Fibroblast of skin of abdomen (primary cell): ENCODE results near the gene EPHA2.
"Not testable (repeated sequence)": the region's sequence is repeated elsewhere in the genome, so short reads cannot be mapped to it uniquely, and the experiment has no call there.

Source experiments
- DNase-seq: peaks from one replicate; pipeline ENCODE4 v3.0.0-alpha.2; 2013

EPHA2 gene

DNA sequence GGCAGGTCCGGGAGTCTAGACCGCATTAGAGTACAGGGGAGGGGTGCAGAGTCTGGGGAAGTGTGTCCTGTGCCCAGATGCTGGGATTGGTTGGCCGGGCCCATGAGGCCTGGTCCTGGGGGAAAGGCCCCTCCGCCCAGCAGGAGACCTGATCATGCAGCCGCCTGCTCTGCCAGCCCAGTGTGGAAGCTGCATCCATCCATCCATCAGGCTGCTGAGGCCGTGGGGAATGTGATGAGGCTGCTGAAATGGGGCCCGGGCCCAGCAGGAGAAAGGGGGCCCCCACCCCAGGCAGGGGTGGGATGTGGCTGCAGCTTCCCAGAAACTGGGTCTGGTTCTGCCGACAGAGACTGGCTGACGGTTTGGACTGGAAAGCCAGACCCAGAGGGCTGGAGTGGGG lies 37.2 kb downstream of the EPHA2 start:
- no peak for DNase-seq

DNA sequence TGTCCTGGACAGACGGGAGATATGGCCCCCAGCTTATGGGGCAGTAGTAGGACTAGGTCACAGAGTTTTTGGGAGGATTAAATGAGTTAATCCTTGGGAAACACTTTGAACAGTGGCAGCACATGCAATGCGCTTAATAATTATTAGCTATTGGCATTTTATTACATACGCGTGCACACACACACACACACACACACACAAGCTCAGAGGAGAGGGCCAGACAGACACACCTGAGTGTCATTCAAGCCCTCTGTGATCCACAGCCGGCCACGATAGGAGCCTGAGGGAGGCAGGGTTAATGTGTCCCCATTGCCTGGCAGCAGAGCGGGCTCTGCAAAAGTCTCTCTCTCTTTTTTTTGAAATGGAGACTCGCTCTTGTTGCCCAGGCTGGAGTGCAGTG lies 37.9 kb downstream of the EPHA2 start:
- no peak for DNase-seq

DNA sequence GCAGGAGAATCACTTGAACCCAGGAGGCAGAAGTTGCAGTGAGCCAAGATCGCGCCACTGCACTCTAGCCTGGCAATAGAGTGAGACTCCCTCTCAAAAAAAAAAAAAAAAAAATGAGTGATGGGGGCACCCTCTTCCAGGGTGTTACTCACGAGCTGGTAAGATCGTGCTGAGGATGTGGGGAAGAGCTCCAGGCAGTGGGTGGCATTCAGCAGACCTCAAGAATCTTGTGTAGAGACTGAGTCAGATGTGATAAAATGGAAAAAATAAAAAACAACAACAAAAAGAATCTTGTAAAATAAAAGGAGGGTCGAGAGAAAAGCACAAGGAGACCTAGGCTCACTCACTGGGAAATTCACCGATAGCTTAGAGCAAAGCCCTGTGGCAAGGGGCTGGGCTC lies 38.5 kb downstream of the EPHA2 start:
- peak; percentile 43 for DNase-seq

DNA sequence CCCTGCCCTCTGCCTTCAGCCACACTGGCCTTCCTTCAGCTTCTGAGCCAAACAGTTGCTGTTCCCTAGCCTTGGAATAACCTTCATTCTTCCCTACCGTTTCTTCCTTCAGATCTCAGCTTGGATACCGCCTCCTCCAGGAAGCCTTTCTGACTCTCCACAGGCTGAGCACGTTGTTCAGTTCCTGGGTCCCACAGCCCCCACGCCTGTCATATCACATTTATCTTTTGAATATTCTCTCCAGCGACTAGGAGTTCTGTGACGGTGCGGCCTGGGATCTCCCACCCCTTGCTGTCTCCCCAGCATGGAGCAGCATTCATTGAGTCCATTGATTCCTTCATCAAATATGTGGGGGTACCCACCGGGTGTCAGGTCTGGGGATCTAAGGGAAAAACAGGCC lies 39.2 kb downstream of the EPHA2 start:
- no peak for DNase-seq

DNA sequence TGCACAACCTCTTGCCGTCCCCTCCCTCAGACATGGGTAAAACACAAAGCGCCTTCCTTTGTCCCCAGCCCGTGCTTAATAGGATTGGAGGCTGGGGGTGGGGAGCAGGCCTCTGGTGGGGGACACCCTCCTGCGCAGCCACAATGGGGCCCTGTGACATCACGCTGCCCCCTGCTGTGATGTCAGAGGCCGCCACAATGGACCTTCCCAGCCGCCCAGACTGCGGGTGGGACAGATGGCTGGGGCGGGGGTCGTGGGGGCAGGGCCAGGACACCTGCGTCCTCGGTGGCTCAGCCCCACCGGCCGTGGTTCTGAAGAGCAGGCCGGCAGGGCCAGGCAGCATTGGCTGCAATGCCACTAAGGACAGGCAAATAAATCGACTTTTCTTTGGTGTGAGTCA lies 39.9 kb downstream of the EPHA2 start:
- DNase-seq = no peak

DNA sequence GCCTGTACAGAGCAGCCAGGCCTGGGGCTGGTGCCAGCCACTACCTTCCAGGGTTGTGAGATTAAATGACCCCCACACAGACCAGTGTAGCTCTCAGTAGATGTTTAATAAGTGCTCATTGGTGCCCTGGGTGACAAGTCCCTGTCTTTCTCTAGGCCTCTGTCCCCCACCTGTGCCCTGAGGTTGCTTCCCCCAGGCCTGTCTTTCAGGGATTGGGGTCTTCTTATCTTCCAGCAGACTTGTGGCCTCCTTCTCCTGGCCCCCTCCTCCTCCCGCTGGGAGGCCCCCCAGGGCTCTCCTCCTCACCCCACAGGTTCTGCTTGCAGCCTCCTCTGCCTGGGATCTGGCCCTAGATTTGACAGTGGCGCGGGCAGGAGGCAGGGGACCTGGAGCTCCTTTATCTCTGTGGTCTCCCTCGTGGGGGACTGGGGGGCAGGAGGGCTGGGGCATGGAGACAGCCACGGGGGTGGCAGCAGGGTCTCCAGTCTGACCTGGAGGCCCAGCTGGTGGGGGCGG lies 40.3 kb downstream of the EPHA2 start:
- no peak for DNase-seq

DNA sequence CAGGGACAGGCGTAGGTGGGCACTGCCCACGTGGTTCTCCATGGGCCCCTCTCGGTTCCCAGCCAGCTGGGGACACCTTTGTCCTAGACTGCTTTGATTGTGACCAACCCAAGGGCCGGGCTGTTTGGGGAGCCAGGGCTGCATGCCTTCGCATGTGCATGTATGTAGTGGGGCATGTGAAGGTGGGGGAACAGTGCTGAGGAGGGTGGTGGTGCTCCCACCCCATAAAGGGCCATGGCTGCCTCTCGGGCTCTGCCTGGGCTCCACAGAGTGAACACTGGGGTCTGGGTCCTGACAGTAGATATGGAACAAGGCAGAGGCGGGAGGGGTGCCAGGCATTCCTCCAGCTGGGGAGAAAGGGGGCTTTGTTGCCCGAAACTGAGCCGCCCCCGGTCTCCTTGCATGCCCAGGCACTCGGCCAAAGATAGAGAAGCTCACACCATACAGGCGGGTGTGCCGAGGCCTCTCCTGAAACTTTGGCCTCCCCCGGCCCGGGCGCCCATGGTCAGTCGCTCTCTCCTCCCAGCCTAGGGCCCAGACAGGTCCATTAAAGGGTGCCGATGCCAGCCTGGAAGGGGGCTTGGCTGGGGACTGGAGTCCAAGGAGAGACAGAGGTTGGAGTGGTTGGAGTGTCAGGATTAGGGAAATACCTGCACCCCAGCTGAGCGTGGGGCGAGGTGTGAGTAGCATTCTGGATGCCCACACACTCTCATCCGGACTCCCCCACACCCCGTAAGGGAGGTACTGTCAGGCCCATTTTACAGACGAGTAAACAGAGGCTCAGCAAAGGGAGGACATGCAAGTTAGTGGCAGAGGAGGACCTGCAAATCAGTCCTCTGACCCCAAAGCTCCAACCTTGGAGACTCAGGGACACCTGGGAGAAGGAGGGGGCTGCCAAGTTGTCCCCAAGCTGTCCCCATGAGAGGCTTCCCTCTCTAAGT lies 41.1 kb downstream of the EPHA2 start:
- DNase-seq = no peak

DNA sequence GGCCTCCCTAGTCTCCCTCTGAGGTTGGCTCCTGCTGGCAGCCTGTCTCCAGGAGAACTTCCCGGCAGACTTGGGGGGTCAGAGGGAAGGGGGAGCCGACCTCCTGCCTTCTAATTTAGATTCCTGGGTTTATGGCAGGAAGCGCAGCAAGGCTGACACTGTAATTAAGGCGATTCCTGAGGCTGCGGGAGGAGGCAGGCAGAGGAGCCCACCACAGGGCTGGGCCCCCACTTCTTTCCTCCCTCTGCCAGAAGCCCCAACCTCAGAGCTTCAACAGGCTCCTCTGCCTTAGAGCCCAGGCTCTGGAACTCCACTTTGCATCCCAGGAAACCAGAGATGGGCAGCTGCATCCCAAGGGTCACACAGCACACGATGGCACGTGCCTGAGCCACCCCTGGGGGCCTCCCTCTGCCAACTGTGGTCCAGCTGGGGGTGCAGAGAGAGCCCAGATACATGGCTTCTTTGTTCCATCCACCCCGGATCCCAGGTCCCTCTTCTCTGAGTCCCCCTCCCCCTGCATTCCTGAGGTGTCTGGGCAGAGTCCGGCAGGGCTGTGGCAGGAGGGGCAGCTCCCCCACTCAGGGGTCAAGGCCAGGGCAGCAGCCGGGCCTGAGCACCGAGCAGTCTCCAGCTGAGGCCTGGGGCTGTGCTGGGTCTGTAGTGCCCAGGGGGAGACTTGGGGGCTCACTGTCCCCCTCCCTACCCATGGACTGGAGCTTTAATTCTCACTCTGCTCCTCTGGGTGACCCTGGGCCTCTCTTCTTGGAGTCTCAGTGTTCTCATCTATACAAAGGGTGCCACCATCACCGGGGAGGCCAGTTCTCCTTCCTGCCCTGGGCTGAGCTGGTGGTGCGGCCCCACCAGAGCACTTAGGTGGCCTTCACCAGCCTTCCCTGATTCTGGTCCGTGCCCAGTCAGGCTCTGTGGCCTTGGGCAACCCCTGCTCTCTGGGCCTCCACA lies 43.0 kb downstream of the EPHA2 start:
- peak; percentile 58 for DNase-seq

DNA sequence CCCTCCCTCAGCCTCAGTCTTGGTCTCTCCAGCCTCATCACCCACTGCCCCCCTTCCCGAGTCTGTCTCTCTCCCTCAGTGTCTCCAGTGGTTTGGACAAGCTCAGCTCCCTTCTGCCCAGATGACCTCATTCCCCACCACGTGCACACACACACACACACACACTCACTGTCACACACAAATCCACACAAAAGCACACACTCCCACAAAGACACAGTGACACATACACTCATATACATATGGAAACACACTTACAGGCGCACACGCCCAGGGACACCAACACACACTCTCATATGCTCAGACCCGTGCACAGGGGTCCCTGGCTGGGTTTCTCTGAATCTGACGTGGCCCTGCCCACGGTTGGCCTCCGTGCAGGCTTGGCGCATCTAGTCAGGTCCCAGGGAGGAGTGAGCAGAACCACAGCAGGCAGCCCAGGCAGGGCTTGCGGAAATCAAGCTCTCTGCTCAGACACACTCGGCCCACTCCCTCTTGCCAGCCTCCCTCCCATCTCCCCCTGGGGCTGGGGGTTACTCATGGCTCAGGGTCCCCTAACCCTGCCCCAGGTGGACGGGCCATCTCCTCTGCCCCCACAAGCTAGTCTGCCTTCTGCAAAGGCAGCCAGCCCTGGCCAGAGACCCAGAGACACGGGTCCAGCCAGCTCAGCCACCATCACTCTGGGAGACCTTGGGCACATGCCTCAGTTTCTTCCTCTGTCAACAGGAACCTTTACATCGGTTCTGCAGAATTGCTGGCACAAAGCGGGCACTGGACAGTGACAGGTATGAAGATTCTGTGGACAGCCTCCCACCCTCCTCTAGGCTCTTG lies 43.9 kb downstream of the EPHA2 start:
- DNase-seq = peak; percentile 79

DNA sequence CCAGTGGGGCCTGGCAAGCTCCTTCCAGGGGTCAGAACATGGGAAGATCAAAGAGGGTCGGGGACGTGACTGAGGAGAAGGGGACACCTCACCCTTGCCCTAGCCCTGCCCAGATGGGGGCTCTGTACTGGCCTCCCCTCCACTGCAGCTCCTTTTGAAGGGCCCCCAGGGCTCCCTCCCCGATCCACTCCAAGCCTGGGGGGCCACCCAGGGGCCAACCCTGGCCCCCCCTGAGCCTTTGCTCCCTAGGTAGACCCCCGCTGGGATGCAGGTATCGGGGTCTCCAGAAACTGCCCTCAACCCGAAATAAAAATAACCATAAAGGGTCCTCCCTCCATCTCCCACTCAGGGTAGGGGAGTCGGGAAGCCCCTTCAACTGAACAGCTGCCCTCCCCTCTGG lies 45.0 kb downstream of the EPHA2 start:
- no peak for DNase-seq

DNA sequence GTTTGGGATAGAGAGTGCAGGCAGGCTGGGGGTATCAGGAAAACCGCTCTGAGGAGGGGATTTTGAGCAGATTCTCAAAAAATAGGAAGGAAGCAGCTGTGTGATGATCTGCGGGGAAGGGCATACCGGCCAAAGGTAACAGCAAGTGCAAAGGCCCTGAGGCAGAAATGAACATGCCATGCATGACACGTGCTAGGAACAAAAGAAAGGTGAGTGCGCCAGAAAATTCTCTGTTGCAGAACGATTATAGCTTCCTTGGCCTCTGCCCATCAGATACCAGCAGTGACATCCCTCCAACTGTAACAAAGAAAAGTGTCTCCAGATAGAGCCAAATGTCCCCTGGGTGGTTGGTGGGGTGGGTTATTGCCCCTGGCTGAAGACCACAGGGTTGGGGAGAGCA lies 45.4 kb downstream of the EPHA2 start:
- no peak for DNase-seq

DNA sequence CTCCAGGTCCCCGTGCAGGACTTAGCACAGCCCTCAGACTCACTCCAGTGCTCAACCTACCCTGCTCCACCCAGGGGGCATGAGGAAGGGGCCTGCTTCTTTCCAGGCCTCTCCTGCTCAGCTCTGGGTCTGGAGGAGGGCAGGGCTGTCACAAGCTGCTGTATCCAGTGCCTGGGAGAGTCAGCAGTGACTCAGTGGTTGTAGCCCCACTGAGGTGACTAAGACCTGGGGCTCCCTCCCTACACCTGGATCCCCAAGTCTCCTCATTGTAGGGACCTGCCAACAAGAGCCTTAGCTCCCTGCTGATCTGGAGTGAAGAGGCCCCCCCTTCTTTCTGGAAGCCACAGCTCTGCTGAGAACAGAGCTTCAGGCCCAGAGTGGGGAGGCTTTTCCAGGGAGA lies 46.3 kb downstream of the EPHA2 start:
- no peak for DNase-seq

DNA sequence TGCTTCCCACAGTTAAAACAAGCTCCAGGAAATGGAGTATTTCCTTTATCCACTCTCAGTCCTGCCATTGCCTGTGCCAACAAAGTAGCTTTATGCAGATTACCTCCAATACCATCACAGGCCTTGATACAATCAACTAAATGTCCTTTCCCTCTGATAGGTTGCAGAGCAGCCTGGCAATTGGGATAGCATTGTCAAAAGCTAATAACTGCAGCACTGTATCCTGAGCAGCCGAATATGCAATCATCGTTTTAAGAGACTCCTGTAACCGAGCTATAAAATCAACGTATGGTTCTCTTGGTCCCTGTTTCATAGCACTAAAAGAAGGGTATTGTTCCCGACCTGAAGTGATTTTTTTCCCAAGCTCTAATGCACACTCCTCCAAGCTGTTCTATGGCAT lies 48.8 kb downstream of the EPHA2 start:
- not testable (repeated sequence) for DNase-seq

DNA sequence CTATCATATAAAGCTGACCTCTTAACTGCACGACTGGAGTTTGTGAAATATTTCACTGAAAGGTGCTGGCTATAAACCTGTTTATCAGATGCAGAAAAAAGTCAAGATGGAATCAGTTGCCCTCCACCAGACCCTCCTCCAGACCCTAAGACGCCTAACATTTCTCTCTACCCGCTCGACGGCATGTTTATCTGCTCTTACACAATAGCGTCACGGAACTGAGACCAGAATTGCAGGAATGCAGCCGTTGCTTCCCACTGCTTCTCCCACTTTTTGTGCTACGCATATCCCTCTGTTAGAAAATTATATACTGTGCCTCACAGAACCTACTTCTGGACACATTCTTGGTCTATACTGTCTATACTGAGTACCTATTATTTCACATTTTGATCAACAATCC lies 54.2 kb downstream of the EPHA2 start:
- no peak for DNase-seq

DNA sequence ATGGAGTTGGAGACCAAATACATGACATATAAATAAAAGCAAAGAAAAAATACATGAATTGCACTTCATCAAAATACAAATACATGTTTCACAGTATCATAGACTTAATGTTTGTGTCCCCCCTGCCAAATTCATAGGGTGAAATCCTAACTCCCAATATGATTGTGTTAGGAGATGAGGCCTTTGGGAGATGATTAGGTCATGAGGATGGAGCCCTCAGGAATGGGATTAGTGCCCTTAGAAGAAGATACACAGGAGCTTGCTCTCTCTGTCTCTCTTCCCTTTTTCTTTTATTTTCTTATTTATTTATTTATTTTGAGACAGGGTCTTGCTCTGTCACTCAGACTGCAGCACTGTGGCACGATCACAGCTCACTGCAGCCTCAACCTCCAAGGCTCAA lies 56.5 kb downstream of the EPHA2 start:
- DNase-seq = no peak

DNA sequence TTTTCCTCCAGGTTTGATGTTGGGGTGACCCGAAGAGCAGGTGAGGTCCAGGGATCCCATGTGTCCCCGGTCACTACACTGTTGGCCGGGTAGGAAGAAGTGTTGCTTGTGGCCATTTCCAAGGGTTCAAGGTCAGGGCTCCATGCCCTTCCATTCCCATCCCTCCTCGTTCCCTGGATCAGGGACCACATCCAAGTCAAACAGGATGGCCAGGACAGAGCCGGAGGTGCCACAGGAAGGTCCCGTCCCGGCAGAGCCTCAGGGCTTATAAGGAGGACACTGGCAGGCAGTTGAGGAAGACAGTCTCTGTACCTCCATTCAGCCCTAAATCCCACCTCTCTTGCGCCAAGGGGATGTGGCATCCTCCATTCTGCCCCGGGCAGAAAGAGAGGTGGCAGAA lies 60.4 kb downstream of the EPHA2 start:
- no peak for DNase-seq

DNA sequence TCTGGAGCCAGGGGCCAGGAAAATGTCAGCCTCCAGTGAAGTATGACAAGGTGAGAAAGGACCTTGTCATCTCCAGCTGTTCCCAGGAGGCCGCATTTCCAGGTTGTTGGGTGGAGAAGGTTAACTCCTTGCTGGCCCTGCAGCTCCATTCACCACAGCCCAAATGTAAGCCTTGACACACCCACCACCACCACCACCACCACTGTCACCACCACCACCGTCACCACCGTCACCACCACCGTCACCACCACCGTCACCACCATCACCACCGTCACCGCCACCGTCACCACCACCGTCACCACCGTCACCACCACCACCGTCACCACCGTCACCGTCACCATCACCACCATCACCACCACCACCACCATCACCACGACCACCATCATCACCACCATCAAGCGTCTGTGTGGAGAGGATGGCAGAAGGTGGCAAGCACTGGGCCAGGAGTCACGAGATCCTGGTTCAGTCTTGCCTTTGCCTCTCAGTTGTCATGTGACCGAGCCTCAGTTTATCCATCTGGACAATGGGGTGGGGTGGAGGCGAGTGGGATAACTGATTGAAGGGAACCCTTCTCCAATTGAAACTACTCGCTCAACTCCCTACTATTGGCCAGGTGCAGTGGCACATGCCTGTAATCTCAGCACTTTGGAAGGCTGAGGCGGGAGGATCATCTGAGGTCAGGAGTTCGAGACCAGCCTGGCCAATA lies 61.3 kb downstream of the EPHA2 start:
- no peak for DNase-seq

DNA sequence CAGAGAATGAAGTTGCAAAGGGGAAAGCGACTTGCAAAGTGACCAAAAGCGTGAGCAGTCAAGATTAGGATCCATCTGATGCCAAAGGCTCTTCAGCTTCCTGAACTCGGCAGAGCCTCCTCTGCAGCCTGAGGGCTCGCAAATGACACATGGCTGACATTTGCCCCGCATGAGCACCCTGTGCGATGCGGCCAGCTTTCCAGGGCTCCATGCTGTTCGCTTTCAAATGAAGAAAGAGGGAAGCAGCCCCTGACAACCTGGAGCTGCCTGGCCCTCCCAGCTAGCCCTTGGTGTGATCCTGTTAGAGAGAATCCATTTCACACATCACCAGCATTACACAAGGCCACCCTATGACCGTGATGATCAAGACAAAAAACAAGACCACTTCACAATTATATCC lies 62.3 kb downstream of the EPHA2 start:
- DNase-seq = no peak

DNA sequence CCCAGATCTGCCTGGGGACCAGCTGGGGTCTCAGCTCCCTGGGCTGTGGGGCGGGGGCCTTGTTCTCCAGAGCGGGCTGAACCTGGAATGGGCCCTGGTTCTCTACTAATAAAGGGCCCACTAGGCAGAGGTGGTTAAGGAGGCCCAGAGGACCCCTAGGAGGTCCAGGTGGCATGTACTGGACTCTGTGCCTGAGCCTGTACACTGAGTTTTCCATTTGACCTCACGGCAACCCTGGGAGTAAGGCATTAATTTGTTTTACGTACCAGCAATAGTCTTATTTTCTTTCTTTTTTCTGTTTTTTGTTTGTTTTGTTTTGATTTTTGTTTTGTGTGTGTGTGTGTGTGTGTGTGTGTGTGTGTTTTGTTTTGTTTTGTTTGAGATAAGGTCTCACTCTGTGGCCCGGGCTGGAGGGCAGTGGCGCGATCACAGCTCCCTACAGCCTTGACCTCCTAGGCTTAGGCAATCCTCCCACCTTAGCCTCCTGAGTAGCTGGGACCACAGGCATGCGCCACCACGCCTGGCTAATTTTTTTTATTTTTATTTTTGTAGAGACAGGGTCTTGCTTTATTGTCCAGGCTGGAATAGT lies 62.9 kb downstream of the EPHA2 start:
- DNase-seq = no peak

DNA sequence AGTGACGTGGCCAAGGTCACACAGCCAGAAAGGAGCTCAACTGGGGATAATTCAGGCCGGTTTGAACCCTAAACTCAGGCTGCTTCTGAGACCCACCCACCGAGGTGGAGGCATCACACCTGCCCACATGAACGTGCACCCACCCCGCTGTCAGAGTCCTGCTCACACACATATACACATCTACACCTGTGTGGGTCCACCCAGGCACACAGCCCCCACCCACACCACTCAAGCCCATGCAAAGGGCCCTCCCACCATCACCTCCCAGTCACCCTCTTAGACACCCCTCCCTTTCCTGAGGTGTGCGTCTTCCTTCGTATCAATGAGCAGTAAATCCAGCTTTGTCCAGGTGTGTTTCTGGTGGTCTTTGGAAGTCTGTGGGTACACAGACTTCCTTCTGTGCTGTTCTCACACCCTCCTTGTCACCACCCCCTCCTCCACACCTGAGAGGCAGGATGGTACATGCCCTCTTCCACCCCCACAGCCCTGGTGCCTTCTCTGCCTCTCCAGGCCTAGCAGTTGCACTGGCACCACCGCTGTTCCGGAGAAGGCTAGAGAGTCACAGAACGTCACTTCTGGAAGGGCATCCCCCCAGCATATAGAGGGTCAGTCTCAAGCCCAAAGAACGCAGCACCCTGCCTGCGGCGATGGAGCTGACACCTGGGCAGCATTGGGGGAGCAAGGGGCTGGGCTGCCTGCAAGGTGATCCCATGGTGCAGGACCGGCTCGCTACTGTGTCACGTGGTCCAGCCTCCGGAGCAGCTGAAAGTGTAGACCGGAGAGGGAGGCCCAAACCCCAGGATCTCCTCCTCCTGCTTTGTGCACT lies 63.6 kb downstream of the EPHA2 start:
- no peak for DNase-seq
